COLO668 (cell line): Measurements from ENCODE around the gene ERMAP.
A peak's percentile ranks its signal among the peaks of the same experiment; 100 is the strongest.
"Not testable (repeated sequence)": the region's sequence is repeated elsewhere in the genome, so short reads cannot be mapped to it uniquely, and the experiment has no call there.

Experiments
- DNase-seq: peaks from one replicate; lab custom pipeline; 2025; ENCODE audit not compliant: unreplicated experiment; lab: John Stamatoyannopoulos, UW

Gene ERMAP

DNA sequence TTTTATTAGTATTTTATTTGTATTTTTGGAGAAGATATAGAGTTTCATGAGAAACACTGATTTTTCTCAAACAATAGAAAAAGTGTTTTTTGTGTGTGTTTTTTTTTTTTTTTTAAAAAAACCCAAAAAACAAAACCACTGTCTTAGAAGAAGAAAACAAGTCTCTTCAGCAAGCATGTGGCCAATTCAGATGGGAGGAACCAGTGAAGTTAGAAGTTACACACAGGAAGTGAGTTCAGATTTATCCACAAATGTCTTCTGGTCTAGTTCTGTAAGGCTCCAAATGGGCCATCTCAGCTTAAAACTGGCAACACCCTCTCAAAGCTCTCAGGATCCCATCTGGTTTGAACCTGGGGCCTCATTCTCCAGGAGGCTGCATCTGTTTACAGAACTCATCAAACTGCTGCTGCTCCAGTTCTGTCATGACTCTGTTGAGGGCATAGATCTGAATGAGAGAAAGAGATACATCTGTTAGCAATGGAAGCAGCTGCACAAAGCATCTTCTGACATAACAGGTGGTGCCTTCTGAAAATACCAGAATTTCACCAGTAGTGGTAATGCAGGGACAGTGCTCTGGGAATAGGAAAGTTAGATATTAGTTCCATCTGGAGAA, 9.8 kb upstream of the ERMAP start:
- DNase-seq = no peak

GRCh38 chr1:42814815-42815214, 2.1 kb upstream of the ERMAP start:
- not testable (repeated sequence) for DNase-seq

- peak; percentile 52 for DNase-seq
Observed at GRCh38 chr1:42815941-42816584, 859 bp upstream of the ERMAP start.

DNA sequence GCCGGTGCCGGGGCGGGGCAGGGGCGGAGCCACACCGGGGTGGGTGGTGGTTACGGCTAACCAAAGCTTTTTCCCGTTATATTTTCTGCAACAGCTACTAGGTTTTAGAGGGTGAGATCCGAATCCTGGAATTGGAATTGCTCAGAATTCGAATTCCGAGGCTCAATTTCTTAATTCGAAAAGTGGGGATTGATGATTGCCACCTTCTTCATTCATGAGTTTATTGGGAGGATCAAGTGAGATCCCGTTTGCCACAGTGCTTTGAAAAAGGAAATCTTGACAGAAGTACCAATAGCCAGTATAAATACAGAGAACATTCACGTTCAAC, 482 bp downstream of the ERMAP start:
- no peak for DNase-seq

DNA sequence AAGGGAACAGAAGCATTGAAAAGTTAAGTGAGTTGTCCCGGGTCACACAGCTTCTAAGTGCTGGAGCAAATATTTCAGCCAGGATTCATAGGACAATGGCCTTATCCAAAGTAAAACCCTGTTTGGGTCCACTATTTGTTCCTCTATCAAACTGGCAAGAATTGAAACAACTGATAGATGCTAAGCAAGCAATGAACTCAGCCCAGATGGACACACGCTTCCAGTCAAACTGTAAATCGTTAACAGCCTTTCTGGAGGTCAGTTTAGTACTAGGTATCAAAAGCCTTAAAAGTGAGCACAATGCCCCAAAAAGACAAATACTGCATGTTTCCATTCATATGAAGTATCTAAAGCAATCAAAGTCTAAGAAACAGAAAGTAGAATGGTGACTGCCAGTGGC, 1.1 kb downstream of the ERMAP start:
- no peak for DNase-seq

DNA sequence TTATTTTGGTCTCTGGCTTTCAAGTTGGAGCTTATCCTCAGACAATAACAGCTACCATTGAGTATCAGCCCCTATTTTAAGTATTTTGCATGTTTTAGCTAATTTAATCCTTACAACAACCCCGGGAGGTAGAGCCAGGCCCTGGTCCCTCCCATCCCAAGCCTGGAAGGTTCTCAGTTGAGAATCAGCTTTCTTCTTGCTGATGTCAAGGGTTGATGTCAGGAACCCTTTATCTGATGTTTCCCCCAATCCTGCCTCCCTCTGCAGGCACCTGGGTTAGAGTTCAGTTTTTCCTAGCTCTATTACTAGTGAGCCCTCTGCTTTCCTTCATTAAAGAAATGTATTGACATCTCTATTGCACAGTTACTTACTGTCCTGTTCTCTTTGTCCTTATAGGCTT, 3.9 kb downstream of the ERMAP start:
- DNase-seq = no peak

- DNase-seq = no peak
Observed at GRCh38 chr1:42821690-42822089, 4.8 kb downstream of the ERMAP start.

DNA sequence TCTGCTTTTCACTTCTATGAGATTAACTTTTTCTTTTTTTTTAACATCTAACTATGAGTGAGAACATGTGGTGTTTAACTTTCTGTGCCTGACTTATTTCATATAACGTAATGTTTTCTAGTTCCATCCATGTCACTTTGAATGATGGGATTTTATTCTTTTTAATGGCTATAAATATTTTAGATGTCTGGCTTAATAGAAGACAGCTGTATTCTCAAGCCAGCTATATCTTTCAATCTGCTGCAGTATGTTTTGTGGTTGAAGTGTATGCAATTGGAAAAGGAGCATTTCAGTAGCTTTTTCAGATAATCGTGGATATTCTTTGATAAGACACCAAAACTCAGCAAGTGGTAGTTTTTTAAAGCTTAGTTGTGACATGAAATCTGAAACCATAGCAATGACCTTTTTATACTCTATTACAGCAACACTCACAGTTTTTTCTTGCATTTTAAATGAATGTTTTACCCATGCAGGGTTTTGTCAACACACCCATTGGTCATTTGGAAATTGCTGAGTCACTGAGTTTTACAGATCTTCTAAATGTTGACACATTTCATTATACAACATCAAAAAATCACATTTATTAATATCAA, 6.0 kb downstream of the ERMAP start:
- DNase-seq = no peak

- no peak for DNase-seq
Observed at GRCh38 chr1:42824481-42825035, 7.6 kb downstream of the ERMAP start.

GRCh38 chr1:42825036-42825851, 8.3 kb downstream of the ERMAP start:
- no peak for DNase-seq

- DNase-seq = no peak
Observed at GRCh38 chr1:42830631-42831030, 13.7 kb downstream of the ERMAP start.

- no peak for DNase-seq
Observed at GRCh38 chr1:42831273-42831672, 14.4 kb downstream of the ERMAP start.

GRCh38 chr1:42832641-42833240, 15.8 kb downstream of the ERMAP start:
- DNase-seq = no peak

- DNase-seq = no peak
Observed at GRCh38 chr1:42833981-42834380, 17.1 kb downstream of the ERMAP start.

DNA sequence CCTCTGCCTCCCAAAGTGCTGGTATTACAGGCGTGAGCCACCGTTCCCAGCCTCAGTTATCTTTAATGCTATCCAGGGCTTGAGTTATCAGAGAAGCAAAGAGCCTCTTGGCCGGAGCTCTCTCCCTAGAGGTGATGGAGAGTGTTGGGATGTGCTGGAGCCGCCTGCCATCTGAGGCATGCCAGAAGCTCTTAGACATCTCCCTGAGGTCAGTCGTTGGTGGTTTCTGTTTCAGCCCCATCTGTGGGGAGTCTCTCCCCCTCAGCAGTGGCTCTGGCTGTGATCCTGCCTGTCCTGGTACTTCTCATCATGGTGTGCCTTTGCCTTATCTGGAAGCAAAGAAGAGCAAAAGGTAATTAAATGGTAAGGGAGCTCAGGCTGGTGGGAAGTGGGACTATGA, 17.9 kb downstream of the ERMAP start:
- DNase-seq = no peak

GRCh38 chr1:42835422-42835821, 18.5 kb downstream of the ERMAP start:
- DNase-seq = no peak

GRCh38 chr1:42837709-42838108, 20.8 kb downstream of the ERMAP start:
- no peak for DNase-seq

DNA sequence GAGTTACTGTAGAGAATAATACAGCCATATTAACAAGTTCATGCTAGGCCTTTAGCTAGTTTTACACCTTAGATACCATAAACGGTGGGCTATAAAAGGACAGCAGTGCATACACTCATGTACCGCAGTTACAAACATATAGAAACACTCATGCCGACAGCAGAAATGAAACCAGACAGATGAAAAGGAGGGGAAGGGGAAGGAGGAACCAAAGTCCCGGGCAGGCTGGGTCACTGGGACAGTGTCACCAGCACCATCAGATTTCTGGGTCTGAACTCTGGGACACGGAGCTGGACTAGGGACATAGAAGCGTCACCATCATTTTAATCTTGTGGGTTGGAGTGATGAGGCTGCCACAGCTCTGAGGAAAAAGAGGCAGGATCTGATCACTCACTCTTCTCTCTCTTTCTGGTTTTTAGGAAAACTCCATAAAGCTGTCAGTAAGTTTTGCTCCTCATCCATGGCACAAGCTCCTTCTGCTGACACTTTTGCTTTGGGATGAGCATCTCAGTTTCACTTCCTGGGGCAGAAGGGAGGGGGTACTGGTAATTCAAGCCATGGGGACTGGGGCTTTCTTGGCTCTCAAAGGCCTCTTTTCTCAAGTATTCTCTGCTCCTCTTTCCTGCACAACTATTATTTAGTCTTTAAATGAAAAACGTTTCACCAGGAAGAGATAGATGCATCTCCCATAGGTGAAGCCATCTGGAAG, 21.7 kb downstream of the ERMAP start:
- no peak for DNase-seq

- DNase-seq = no peak
Observed at GRCh38 chr1:42841010-42841409, 24.1 kb downstream of the ERMAP start.

GRCh38 chr1:42841440-42842147, 24.7 kb downstream of the ERMAP start:
- no peak for DNase-seq
